Stimulated activated CD4-positive, alpha-beta T cell treated with anti-CD3 and anti-CD28 coated beads, TNF-alpha, amount 100 ng/mL, for 48 hours (primary cell): ENCODE results near the gene CHPF.

Experiments
- DNase-seq, 3 donors: peaks; one replicate each; pipeline ENCODE4 v3.0.0-alpha.2; 2020; ENCODE audit warnings: low read depth in 3 of 3

CHPF gene

GRCh38 chr2:219498280-219499057, 45.1 kb downstream of the CHPF start, which contains the start of gene GMPPA:
Gene GMPPA, plus strand, starts transcription at chr2:219498891. Its CDS starts 1,085 bp downstream, at chr2:219499976.
- DNase-seq, result peak; percentile 84 to 89 (median 88)

GRCh38 chr2:219497495-219498279, 45.9 kb downstream of the CHPF start:
- no peak for DNase-seq

- no peak for DNase-seq
Observed at GRCh38 chr2:219496825-219497494, 46.6 kb downstream of the CHPF start.

GRCh38 chr2:219496247-219496824, 47.3 kb downstream of the CHPF start:
- DNase-seq, result no peak

- DNase-seq, result peak; percentile 27 to 44 (median 41)
Observed at GRCh38 chr2:219495531-219496122, 48.0 kb downstream of the CHPF start.

- no peak for DNase-seq
Observed at GRCh38 chr2:219494952-219495530, 48.6 kb downstream of the CHPF start.

- DNase-seq, result no peak
Observed at GRCh38 chr2:219493086-219493485, 50.5 kb downstream of the CHPF start.

- no peak for DNase-seq
Observed at GRCh38 chr2:219492575-219492974, 51.0 kb downstream of the CHPF start.

- DNase-seq, result no peak
Observed at GRCh38 chr2:219491278-219491963, 52.2 kb downstream of the CHPF start.

GRCh38 chr2:219490600-219491130, 52.9 kb downstream of the CHPF start:
- DNase-seq, result no peak

GRCh38 chr2:219490186-219490585, 53.4 kb downstream of the CHPF start:
- DNase-seq, result no peak

GRCh38 chr2:219489315-219489714, 54.3 kb downstream of the CHPF start:
- no peak for DNase-seq
